ENCODE measurements around the gene MCHR1. TPM values are rescaled to one million over a fixed set of nuclear protein-coding genes. Genes with fewer than 3 reads are reported as not detected.

Gene MCHR1
- total RNA-seq, 4 donors from 2014 or later: not detected

- no peak for TF ChIP-seq POLR2A (IDR thresholded peaks at IDR 0.05)
- no peak for TF ChIP-seq CTCF (IDR thresholded peaks at IDR 0.05)
- Histone ChIP-seq H3K4me3 (no peak overlapping the region), H3K36me3 (no peaks in the 10 kb centered on the region), H3K27ac (no peak overlapping the region), H3K9me3 (no peaks in the 10 kb centered on the region), H3K4me1 (peaks cover 0 to 4% (median under 1%) of the 10 kb centered on the region in 4 donors), H3K27me3 (no peaks in the 10 kb centered on the region)
- no peak for DNase-seq
Observed at GRCh38 chr22:40727070-40727963, 48.0 kb downstream of the MCHR1 start.

GRCh38 chr22:40727964-40728615, 48.8 kb downstream of the MCHR1 start:
- Histone ChIP-seq H3K4me3 (no peak overlapping the region), H3K36me3 (no peaks in the 10 kb centered on the region), H3K27ac (peak overlapping the region in 2 of 4 donors; percentile 49), H3K9me3 (no peaks in the 10 kb centered on the region), H3K27me3 (no peaks in the 10 kb centered on the region), H3K4me1 (peaks cover 0 to 10% (median 3%) of the 10 kb centered on the region in 4 donors)
- no peak for DNase-seq
- TF ChIP-seq CTCF (IDR thresholded peaks at IDR 0.05): no peak

GRCh38 chr22:40728731-40729189, 49.5 kb downstream of the MCHR1 start:
- DNase-seq: peak in 2 of 3 donors; percentile 56 to 76
- Histone ChIP-seq H3K4me1 (peaks cover 0 to 11% (median 3%) of the 10 kb centered on the region in 4 donors), H3K27me3 (no peaks in the 10 kb centered on the region), H3K27ac (peak overlapping the region in 2 of 4 donors; percentile 49), H3K4me3 (no peak overlapping the region), H3K36me3 (no peaks in the 10 kb centered on the region), H3K9me3 (no peaks in the 10 kb centered on the region)
- no peak for TF ChIP-seq CTCF (IDR thresholded peaks at IDR 0.05)
- TF ChIP-seq POLR2A (IDR thresholded peaks at IDR 0.05): no peak

- no peaks in the 10 kb centered on the region for H3K9me3 ChIP-seq
Observed at GRCh38 chr22:40729284-40729683, 50.0 kb downstream of the MCHR1 start.

More at GRCh38 chr22:40729284-40729683, 50.0 kb downstream of the MCHR1 start:
- no peak for TF ChIP-seq CTCF (IDR thresholded peaks at IDR 0.05)
- TF ChIP-seq POLR2A (IDR thresholded peaks at IDR 0.05): no peak
- Histone ChIP-seq H3K27me3 (no peaks in the 10 kb centered on the region), H3K36me3 (no peaks in the 10 kb centered on the region), H3K27ac (no peak overlapping the region), H3K4me1 (peaks cover 0 to 11% (median 3%) of the 10 kb centered on the region in 4 donors), H3K4me3 (no peak overlapping the region)
- DNase-seq: no peak

Other genes with a start within 250 kb of the MCHR1 start
- 10 to 100 TPM; 36.3 to 98.2 (median 78.1) TPM for gene MRTFA, start 42.8 kb upstream of the MCHR1 start, total RNA-seq
- 10 to 100 TPM in 3 of 4 donors, 1 to 10 TPM in 1; 9.8 to 19.2 (median 13.9) TPM for gene SLC25A17, start 139.9 kb downstream of the MCHR1 start, total RNA-seq
- 10 to 100 TPM; 53.4 to 75.1 (median 72.0) TPM for gene ST13, start 177.2 kb downstream of the MCHR1 start, total RNA-seq
- gene XPNPEP3, start 177.7 kb downstream of the MCHR1 start, total RNA-seq: 10 to 100 TPM in 1 of 4 donors, 1 to 10 TPM in 3; 1.4 to 10.5 (median 6.6) TPM
- 1 to 10 TPM in 3 of 4 donors, not detected in 1; 3.9 to 5.2 (median 4.4) TPM for gene DNAJB7, start 182.6 kb downstream of the MCHR1 start, total RNA-seq

All from Peyer's patch (tissue), 4 donors.